ENCODE results near the gene KAZN.

The KAZN gene

GRCh38 chr1:15110867-15111230, 512.4 kb downstream of the KAZN start (continued):
- no peak for TF ChIP-seq ZNF704 (tag by site-specific recombination; IDR thresholded peaks at IDR 0.05)
- TF ChIP-seq REST (tag by site-specific recombination; IDR thresholded peaks at IDR 0.05) = no peak
- no peak for TF ChIP-seq ELK4 (IDR thresholded peaks at IDR 0.05; ENCODE audit: borderline replicate concordance, low read depth, low read length)
- TF ChIP-seq MZF1 (tag by site-specific recombination; IDR thresholded peaks at IDR 0.05; ENCODE audit: borderline replicate concordance) = no peak
- TF ChIP-seq ZNF600 (tag by site-specific recombination; IDR thresholded peaks at IDR 0.05) = no peak
- no peak for TF ChIP-seq ZNF274 (IDR thresholded peaks at IDR 0.05; ENCODE audit: low read length)
- no peak for TF ChIP-seq ZNF274 (tag by site-specific recombination; IDR thresholded peaks at IDR 0.05; ENCODE audit: borderline replicate concordance)
- TF ChIP-seq ZNF211 (tag by site-specific recombination; IDR thresholded peaks at IDR 0.05; ENCODE audit: low read depth) = no peak
- TF ChIP-seq ZNF155 (tag by site-specific recombination; IDR thresholded peaks at IDR 0.05) = no peak
- no peak for TF ChIP-seq TSHZ1 (tag by site-specific recombination; IDR thresholded peaks at IDR 0.05; ENCODE audit: borderline replicate concordance)

GRCh38 chr1:15113146-15113545, 514.7 kb downstream of the KAZN start:
- CTCF ChIA-PET = interaction anchor here (1.1 kb wide), 1 partner anchor 159 kb away, joined by 5 read pairs; no protein-coding TSS in a partner anchor
- TF ChIP-seq ZNF837 (tag by site-specific recombination; IDR thresholded peaks at IDR 0.05) (no peak), PRDM2 (tag by site-specific recombination; IDR thresholded peaks at IDR 0.05; ENCODE audit: borderline replicate concordance) (no peak), ZBTB10 (tag by site-specific recombination; IDR thresholded peaks at IDR 0.05) (no peak), PRDM10 (tag by site-specific recombination; IDR thresholded peaks at IDR 0.05) (no peak)

More at GRCh38 chr1:15113146-15113545, 514.7 kb downstream of the KAZN start:
- no peak overlapping the region for H3K27ac ChIP-seq (ENCODE audit: extremely low read depth, low read depth, low read length)
- no peak overlapping the region for H3K4me3 ChIP-seq (ENCODE audit: low read depth, low read length)
- POLR2A ChIA-PET = no interaction called here
- no peaks in the 10 kb centered on the region for H3K4me1 ChIP-seq (ENCODE audit: control insufficient read depth, insufficient read depth, low read length)
- H3K9me3 ChIP-seq (ENCODE audit: control insufficient read depth, insufficient read depth, low read depth, low read length) = no peaks in the 10 kb centered on the region
- H3K36me3 ChIP-seq (ENCODE audit: control insufficient read depth in 2 of 2, insufficient read depth in 1 of 2, low read length in 2 of 2) = no peaks in the 10 kb centered on the region

Data from HEK293 (cell line).